SJCRH30 (cell line): ENCODE data around the gene ARMCX4. TPM values are rescaled to one million over a fixed set of nuclear protein-coding genes. Genes with fewer than 3 reads are reported as not detected.
"Not testable (repeated sequence)": the region's sequence is repeated elsewhere in the genome, so short reads cannot be mapped to it uniquely, and the experiment has no call there.

Experiments
- DNase-seq, 2 experiments: peaks; one replicate each; pipeline ENCODE4 v3.0.0-alpha.2; 2015 to 2020
- H3K27ac ChIP-seq: fragments of 250-450 bp; sonication (Bioruptor Pico); 2 replicates; pipeline ENCODE4 v1.5.1; 2020; ENCODE audit warnings: mild to moderate bottlenecking, moderate library complexity
- H3K27me3 ChIP-seq: fragments of 250-450 bp; sonication (Bioruptor Pico); 2 replicates; pipeline ENCODE4 v1.5.1; 2020; ENCODE audit warnings: mild to moderate bottlenecking, moderate library complexity
- H3K36me3 ChIP-seq: fragments of 250-450 bp; sonication (Bioruptor Pico); 2 replicates; pipeline ENCODE4 v1.5.1; 2020; ENCODE audit warnings: mild to moderate bottlenecking, moderate library complexity
- H3K4me1 ChIP-seq: fragments of 250-450 bp; sonication (Bioruptor Pico); 2 replicates; pipeline ENCODE4 v1.5.1; 2020; ENCODE audit warnings: mild to moderate bottlenecking, moderate library complexity
- H3K4me3 ChIP-seq: fragments of 250-450 bp; sonication (Bioruptor Pico); 2 replicates; pipeline ENCODE4 v1.5.1; 2020; ENCODE audit warnings: mild to moderate bottlenecking, moderate library complexity
- H3K9me3 ChIP-seq: fragments of 250-450 bp; sonication (Bioruptor Pico); replicated peaks from 2 replicates; pipeline ENCODE4 v1.5.1; 2020; ENCODE audit warnings: mild to moderate bottlenecking, moderate library complexity
- total RNA-seq: library from RNA; depleted of rRNA; stranded (reverse); fragments of >200 nt; shearing (Covaris generic); gene quantifications from 2 replicates; pipeline ENCODE4 v1.2.3, GENCODE V29; 2014; rRNA removed

ARMCX4 gene
- total RNA-seq = 4.2 and 4.5 TPM in 2 replicates

DNA sequence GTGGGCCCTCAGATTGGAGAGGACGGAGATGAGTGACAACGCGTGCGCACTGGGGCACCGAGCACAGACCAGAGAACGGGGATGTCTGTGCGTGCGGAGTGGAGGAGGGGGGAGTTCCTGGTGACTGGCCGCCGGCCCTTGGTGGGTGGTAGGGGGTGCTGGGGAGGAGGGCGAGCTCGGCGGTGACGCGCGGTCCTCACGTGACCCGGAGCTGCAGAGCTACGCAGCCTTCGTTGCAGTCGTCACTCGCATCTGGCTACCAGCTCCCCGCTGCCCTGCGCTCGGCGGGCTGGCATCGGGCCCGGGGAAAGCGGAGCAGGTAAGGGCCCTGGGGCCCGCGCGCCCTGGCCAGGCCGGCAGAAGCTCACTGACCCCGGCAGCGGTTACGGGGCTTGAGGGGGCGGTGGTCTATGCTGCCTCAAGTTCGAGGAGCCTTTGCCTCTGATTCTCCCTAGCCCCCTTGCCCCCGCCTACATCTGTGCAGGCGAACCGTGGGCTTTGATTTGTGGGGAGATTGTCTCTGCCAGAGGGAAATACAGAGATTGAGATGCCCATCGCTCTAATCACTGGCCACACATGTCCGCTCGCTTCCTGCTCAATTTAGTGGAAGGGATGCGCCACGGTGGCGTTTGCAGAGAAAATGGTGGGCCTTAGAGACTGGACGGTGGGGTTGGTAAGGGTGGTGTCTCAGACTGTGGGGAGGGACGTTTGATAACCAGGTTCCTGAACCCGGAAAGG lies at the start of gene ARMCX4:
Gene ARMCX4, plus strand, starts transcription at position 245 of the 738 bp plus-strand sequence. CDS start 3,134 bp downstream, outside the sequence.
- Histone ChIP-seq H3K9me3 (no peaks in the 10 kb centered on the region), H3K4me1 (peaks cover 14% of the 10 kb centered on the region), H3K27ac (peak within 1 kb of the TSS; percentile 36; the same call in 1 of the 2 replicates), H3K4me3 (peak within 1 kb of the TSS; percentile 64), H3K27me3 (no peaks in the 10 kb centered on the region), H3K36me3 (no peaks in the 10 kb centered on the region)
- DNase-seq = peak; percentile 65 to 71

DNA sequence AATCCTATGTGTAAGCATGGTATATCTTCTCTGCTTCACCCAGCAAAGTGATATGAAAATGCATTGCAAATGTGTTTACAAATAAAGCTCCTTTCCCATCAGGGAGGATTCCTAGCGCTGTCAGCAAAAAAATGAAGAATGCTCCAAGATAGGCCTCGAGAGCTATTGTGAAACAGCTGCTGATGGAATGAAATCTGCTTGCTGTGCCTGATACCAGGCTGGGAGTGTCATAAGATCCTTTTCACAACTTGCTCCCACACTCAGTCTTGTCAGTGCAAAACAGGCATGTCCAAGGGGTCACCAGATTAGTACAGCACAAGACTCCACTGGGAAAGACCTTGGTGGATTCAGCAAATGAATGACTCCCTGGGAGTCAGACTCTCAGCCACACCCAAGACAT lies 43.2 kb upstream of the ARMCX4 start:
- DNase-seq = no peak
- no peak overlapping the region for H3K27ac ChIP-seq
- H3K9me3 ChIP-seq = no peaks in the 10 kb centered on the region
- H3K27me3 ChIP-seq = no peaks in the 10 kb centered on the region
- H3K4me3 ChIP-seq = no peak overlapping the region
- H3K4me1 ChIP-seq = no peaks in the 10 kb centered on the region
- H3K36me3 ChIP-seq = peaks cover 3% of the 10 kb centered on the region; the same call in 1 of the 2 replicates

DNA sequence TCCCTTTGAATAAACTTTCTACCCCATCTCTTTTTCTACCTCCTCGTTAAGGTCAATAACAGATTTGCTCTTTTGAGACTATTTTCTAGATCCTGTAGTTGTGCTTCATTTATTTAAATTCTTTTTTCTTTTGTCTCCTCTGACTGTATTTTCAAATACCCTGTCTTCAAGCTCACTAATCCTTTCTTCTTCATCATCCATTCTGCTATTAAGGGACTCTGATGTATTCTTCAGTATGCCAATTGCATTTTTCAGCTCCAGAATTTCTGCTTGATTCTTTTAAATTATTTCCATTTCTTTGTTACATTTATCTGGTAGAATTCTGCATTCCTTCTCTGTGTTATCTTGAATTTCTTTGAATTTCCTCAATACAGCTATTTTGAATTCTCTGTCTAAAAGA lies 36.0 kb upstream of the ARMCX4 start:
- H3K4me3 ChIP-seq = no peak overlapping the region

DNA sequence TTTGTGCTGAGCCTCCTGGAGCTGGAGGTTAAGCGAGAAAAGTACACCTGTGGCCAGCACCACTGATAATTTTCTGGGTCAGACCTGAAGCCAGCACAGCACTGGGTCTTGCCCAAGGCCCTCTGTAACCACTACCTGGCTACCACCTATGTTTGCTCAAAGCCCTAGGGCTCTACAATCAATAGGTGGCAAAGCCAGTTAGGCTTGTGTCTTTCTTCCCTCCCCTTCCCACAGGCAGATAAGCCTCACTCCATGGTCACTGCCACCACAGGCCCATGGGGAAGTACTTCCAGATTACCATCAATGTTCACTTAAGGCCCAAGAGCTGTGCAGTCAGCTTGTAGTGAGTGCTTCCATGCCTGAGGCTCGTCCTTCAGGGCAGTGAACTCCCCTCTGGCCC lies 35.2 kb upstream of the ARMCX4 start:
- Histone ChIP-seq H3K27me3 (no peaks in the 10 kb centered on the region), H3K36me3 (no peaks in the 10 kb centered on the region), H3K4me1 (no peaks in the 10 kb centered on the region), H3K27ac (no peak overlapping the region), H3K4me3 (no peak overlapping the region), H3K9me3 (no peaks in the 10 kb centered on the region; the same call in 1 of the 2 replicates)
- no peak for DNase-seq

More for the DNA sequence above, 36.0 kb upstream of the ARMCX4 start:
- Histone ChIP-seq H3K4me1 (no peaks in the 10 kb centered on the region), H3K27me3 (no peaks in the 10 kb centered on the region), H3K27ac (no peak overlapping the region), H3K36me3 (no peaks in the 10 kb centered on the region), H3K9me3 (no peaks in the 10 kb centered on the region; the same call in 1 of the 2 replicates)
- no peak for DNase-seq

DNA sequence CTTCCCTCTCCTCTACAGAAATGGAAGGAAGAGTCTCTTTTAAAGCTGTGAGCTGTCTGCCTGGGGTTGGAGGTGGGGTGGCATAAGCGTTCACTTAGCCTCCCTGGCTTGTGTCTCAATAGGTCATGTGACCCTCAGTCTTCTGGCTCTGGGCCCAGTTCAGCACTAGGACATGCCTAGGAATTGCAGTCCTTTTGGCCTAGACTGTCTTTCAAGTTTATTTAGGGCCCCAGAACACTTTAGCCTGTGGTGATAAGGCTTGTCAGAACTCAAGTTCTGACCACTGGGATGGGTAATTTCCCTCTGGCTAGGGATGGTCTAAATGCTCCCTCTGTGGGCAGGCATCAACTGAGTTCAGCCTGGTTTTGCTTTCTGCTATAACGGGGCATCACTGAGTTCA lies 34.3 kb upstream of the ARMCX4 start:
- Histone ChIP-seq H3K4me3 (no peak overlapping the region), H3K9me3 (no peaks in the 10 kb centered on the region; the same call in 1 of the 2 replicates), H3K27ac (no peak overlapping the region), H3K36me3 (no peaks in the 10 kb centered on the region), H3K27me3 (no peaks in the 10 kb centered on the region), H3K4me1 (no peaks in the 10 kb centered on the region)
- DNase-seq = no peak

DNA sequence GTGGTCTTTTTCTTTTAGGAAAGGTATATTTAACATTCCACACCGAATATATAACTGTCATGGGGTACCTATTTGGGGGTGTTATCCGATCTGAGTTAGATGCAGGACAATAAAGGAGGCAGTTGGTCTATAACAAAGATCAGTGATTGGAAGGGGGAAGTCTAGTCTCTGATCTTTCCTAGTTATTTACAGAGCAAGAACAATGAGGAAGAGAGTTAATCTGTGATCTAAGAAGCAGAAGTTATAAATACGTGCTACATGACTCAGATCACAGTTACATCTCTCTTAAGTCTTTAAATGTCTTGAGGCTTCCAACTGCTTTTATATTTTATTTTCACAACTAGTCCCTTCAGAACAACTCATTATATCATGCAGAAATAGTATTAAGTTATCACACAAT lies 33.2 kb upstream of the ARMCX4 start:
- H3K9me3 ChIP-seq = no peaks in the 10 kb centered on the region; the same call in 1 of the 2 replicates
- no peaks in the 10 kb centered on the region for H3K27me3 ChIP-seq
- no peak overlapping the region for H3K27ac ChIP-seq
- no peak overlapping the region for H3K4me3 ChIP-seq
- H3K36me3 ChIP-seq = no peaks in the 10 kb centered on the region
- no peak for DNase-seq
- H3K4me1 ChIP-seq = no peaks in the 10 kb centered on the region

DNA sequence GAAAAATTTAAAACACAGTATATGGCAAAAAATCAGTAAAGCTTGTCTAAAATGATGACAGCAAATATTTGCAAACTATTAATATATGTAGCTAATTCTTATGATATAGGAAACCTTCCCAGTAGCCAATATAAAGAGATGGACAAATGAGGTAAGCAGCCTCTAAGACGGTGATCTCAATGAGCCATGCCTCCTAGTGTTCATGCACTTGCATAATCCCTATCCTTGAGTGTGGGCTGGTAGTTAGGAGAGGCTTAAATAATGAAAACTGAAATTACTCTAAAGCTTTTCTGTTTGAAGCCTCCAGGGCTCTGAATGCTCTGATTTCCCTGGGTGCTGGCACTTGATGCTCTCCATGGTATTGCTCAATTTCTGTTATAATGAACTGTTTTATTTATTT lies 24.6 kb upstream of the ARMCX4 start:
- no peaks in the 10 kb centered on the region for H3K27me3 ChIP-seq
- no peak overlapping the region for H3K27ac ChIP-seq
- H3K4me1 ChIP-seq = no peaks in the 10 kb centered on the region
- no peak for DNase-seq
- no peak overlapping the region for H3K4me3 ChIP-seq
- no peaks in the 10 kb centered on the region for H3K36me3 ChIP-seq
- no peaks in the 10 kb centered on the region for H3K9me3 ChIP-seq

DNA sequence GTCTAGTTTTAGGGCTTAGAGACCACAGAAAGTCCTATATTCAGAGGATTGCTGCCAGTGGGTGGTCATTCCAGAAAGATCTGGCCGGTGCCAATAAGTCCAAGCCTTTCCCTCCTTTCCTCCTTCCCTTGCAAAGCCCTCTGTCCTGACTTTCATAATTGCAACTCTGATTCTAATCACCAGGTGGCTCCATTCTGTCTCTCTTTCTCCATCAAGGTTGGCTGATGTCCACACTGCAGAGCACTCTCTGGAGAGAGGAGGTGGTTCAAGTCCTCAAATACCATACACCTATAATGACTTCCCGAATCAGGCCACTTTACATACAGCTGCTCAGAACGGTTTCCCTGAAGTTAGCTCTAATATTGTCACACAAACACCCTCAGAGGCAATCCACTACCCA lies 22.4 kb upstream of the ARMCX4 start:
- Histone ChIP-seq H3K9me3 (no peaks in the 10 kb centered on the region), H3K27ac (no peak overlapping the region), H3K4me3 (no peak overlapping the region), H3K4me1 (no peaks in the 10 kb centered on the region), H3K27me3 (no peaks in the 10 kb centered on the region), H3K36me3 (no peaks in the 10 kb centered on the region)
- DNase-seq = peak; percentile 20 to 56

DNA sequence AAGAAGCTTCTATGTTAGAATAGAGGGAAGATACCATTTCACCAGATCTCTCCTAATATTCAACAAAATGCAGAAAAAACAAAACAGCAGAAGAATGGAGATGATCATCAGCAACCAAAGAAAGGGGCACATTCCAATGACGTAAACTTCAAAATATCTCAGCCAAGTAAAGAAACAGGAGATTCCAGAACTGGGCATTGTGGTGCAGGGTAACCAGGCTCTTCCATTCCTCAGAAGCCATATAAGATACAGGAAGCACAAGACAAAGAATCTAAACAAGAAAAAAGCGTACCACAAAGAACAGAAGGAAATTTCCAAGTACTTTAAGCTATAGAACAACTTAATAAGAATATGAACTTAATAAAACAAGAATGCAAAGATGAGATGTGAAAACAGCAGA lies 6.9 kb upstream of the ARMCX4 start:
- Histone ChIP-seq H3K36me3 (no peaks in the 10 kb centered on the region), H3K27ac (0 out of 2 replicates have a peak overlapping the region, but pooled peaks have one; percentile 0), H3K9me3 (no peaks in the 10 kb centered on the region), H3K4me3 (no peak overlapping the region), H3K4me1 (peaks cover 6% of the 10 kb centered on the region; the same call in 1 of the 2 replicates), H3K27me3 (no peaks in the 10 kb centered on the region)
- no peak for DNase-seq

DNA sequence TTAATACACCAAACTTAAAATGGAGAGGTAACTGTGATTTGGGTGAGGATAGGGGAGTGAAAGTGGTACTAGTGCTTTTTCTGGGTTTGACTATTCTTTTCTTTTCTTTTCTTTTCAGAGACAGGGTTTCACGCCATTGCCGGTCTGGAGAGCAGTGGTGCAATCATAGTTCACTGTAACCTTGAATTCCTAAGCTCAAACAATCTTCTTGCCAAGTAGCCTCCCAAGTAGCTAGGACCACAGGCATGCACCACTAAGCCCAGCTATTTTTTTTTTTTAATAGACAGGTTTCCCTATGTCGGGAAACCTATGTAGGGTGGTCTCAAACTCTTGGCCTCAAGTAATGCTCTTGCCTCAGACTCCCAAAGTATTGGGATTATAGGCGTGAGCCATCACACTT lies 3.0 kb upstream of the ARMCX4 start:
- H3K4me1 ChIP-seq = peaks cover 16% of the 10 kb centered on the region
- no peaks in the 10 kb centered on the region for H3K27me3 ChIP-seq
- no peak overlapping the region for H3K4me3 ChIP-seq
- H3K36me3 ChIP-seq = no peaks in the 10 kb centered on the region
- H3K27ac ChIP-seq = no peak overlapping the region
- H3K9me3 ChIP-seq = no peaks in the 10 kb centered on the region
- DNase-seq = no peak

DNA sequence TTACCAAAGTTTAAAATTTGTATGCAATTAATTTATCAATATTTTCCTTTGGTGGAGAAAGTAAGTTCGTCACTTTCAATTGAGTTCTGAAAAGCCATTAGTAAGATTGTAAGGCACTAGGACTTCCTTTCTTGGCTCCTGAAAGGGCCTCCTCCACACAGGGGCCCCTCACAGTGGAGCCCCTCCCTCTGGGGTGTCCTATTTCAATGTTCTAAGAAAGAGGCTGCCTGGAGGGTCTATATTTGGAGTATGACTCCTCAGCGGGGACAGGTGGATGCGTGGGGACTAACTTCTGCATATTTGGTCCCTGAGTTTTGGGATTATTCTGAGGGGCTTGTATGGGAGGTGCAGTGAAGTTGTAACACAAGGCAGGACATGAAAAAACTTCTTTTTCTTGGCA lies 1.6 kb upstream of the ARMCX4 start:
- Histone ChIP-seq H3K27ac (no peak overlapping the region), H3K9me3 (no peaks in the 10 kb centered on the region), H3K4me1 (peaks cover 14% of the 10 kb centered on the region), H3K27me3 (no peaks in the 10 kb centered on the region), H3K36me3 (no peaks in the 10 kb centered on the region), H3K4me3 (no peak overlapping the region; the same call in 1 of the 2 replicates)
- DNase-seq = peak; percentile 52 to 76

DNA sequence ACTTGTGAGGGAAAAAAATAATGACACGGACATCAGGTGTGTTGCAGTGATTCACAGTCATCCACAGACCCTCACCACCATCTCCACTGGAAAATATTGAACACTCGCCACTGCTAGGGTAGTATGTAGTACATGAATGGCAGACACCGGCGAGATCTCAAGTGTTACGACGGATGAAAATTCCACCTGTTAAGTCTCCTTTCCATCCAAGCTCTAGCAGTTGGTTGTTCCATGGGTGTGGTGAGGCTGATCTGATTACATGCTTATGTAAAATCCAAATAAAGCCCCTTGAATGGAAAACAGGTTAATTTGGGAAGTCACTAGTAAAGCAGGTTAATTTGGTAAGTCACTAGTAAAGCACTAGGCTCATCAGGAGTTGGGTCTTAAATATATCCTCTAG lies 1.1 kb upstream of the ARMCX4 start:
- no peak overlapping the region for H3K27ac ChIP-seq
- no peaks in the 10 kb centered on the region for H3K9me3 ChIP-seq
- no peak for DNase-seq
- peaks cover 14% of the 10 kb centered on the region for H3K4me1 ChIP-seq
- peak overlapping the region; percentile 64; the same call in 1 of the 2 replicates for H3K4me3 ChIP-seq
- H3K27me3 ChIP-seq = no peaks in the 10 kb centered on the region
- H3K36me3 ChIP-seq = no peaks in the 10 kb centered on the region

DNA sequence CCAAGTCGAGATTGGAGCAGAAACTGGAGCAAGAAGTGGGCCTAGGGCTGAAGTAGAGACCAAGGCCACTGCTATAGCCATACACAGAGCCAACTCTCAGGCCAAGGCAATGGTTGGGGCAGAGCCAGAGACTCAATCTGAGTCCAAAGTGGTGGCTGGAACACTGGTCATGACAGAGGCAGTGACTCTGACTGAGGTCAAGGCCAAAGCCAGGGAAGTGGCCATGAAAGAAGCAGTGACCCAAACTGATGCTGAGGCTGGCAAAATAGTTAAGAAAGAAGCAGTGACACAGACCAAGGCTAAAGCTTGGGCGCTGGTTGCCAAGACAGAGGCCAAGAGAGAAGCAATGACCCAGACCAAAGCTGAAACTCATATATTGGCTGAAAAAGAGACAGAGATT lies 3.5 kb downstream of the ARMCX4 start:
- H3K4me1 ChIP-seq = peaks cover 8% of the 10 kb centered on the region
- DNase-seq = no peak
- no peak overlapping the region for H3K4me3 ChIP-seq
- no peaks in the 10 kb centered on the region for H3K36me3 ChIP-seq
- no peak overlapping the region for H3K27ac ChIP-seq
- H3K9me3 ChIP-seq = no peaks in the 10 kb centered on the region
- H3K27me3 ChIP-seq = no peaks in the 10 kb centered on the region

DNA sequence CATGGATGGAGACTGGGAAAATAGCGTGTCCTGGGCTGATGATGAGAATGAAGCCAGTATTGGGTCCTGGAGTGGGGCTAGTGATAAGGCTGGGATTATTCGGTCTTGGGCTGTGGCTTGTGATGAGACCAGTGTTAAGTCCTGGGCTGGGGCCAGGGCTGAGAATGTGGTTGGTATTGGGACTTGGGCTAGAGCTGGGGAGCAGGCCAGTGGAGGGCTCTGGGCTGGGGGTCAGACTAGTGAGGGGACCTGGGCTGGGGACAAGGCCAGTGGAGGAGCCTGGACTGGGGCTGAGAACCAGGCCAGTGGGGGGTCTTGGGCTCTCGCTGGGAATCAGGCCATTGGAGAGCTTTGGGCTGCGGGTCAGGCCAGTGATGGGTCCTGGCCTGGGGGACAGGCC lies 6.7 kb downstream of the ARMCX4 start:
- no peaks in the 10 kb centered on the region for H3K36me3 ChIP-seq
- H3K4me1 ChIP-seq = no peaks in the 10 kb centered on the region
- H3K4me3 ChIP-seq = no peak overlapping the region
- H3K27ac ChIP-seq = no peak overlapping the region
- no peaks in the 10 kb centered on the region for H3K27me3 ChIP-seq
- H3K9me3 ChIP-seq = no peaks in the 10 kb centered on the region
- DNase-seq = no peak

DNA sequence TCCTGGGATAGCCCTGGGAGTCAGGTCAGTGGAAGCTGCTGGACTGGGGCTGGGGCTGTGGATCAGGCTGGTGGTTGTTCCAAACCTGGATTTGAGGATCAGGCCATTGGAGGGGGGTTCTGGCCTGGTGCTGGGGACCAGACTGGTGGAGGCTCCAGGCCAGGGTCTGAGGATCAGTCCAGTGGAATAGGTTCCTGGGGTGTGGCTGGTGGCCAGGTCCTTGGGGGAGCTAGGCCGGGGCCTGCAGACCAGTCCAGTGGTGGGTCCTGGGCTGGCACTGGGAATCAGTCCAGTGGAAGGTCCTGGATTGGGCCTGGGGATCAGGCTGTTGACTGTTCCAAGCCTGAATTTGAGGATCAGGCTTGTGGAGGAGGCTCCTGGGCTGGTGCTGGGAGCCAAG lies 8.0 kb downstream of the ARMCX4 start:
- Histone ChIP-seq H3K9me3 (no peaks in the 10 kb centered on the region), H3K27me3 (no peaks in the 10 kb centered on the region), H3K4me1 (no peaks in the 10 kb centered on the region), H3K36me3 (no peaks in the 10 kb centered on the region), H3K4me3 (no peak overlapping the region), H3K27ac (no peak overlapping the region)
- no peak for DNase-seq

DNA sequence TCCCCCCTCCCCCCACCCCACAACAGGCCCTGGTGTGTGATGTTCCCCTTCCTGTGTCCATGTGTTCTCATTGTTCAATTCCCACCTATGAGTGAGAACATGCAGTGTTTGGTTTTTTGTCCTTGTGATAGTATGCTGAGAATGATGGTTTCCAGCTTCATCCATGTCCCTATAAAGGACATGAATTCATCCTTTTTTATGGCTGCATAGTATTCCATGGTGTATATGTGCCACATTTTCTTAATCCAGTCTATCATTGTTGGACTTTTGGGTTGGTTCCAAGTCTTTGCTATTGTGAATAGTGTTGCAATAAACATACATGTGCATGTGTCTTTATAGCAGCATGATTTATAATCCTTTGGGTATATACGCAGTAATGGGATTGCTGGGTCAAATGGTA lies 17.7 kb downstream of the ARMCX4 start:
- not testable (repeated sequence) for H3K36me3 ChIP-seq, H3K4me3 ChIP-seq, DNase-seq, H3K27me3 ChIP-seq, H3K9me3 ChIP-seq, H3K27ac ChIP-seq, H3K4me1 ChIP-seq
